Measurements from ENCODE around the gene ATRNL1.
"Not testable (repeated sequence)": the region's sequence is repeated elsewhere in the genome, so short reads cannot be mapped to it uniquely, and the experiment has no call there.

The ATRNL1 gene

DNA sequence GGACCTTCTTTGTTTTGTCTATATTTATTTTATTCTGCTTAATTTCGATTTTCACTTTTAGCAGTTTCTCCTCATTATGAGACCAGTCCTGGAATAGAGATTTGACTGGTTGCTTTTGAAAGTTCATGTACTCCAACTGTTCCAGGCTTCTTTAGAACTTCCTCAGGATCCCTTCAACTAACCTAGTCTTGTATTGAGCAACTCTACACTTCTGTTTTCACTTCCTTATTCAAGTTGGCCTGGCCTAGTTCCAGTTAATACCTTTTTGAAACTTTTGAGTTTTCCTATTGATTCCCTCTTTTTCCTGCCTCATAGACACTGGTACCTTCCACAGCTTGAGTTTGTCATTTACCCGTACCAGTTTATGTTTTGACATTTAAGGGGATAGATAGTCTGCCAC lies 421.7 kb downstream of the ATRNL1 start:
- peaks cover 15% of the 10 kb centered on the region for H3K9me3 Mint-ChIP-seq
- H3K27me3 Mint-ChIP-seq = no peaks in the 10 kb centered on the region
- peaks cover 2% of the 10 kb centered on the region for H3K36me3 Mint-ChIP-seq (ENCODE audit: insufficient read depth)
- no peak overlapping the region for H3K4me3 Mint-ChIP-seq
- no peak overlapping the region for H3K27ac Mint-ChIP-seq (ENCODE audit: low read depth)
- ATAC-seq (replicated peaks; ENCODE audit: extremely low read depth, poor library complexity, severe bottlenecking) (no peak), DNase-seq (ENCODE audit: low spot score in 2 of 2) (no peak)
- no peaks in the 10 kb centered on the region for H3K4me1 Mint-ChIP-seq

DNA sequence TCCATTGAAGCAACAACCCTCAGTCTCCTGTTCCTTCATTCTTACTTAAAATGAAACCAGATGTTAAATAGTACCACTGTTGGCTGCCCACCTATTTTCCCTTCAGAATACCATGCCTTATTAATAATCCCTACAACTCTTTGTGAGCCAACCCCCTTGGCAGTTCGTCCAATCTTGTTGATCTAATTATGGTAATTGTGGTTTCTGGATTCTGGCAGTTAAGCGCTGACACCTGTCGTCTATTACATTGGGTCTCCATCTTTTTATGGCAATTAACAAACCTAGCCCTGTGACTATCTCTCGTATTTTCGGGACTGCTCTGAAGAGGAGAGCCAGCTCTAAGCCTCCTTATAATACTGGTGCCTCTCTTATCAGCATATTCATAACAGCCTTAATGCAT lies 432.0 kb downstream of the ATRNL1 start:
- Mint-ChIP-seq H3K27me3 (no peaks in the 10 kb centered on the region), H3K36me3 (ENCODE audit: insufficient read depth) (no peaks in the 10 kb centered on the region), H3K4me3 (no peak overlapping the region), H3K27ac (ENCODE audit: low read depth) (no peak overlapping the region), H3K9me3 (peaks cover 36% of the 10 kb centered on the region), H3K4me1 (no peaks in the 10 kb centered on the region)
- DNase-seq (ENCODE audit: low spot score in 2 of 2) (no peak), ATAC-seq (replicated peaks; ENCODE audit: extremely low read depth, poor library complexity, severe bottlenecking) (no peak)

DNA sequence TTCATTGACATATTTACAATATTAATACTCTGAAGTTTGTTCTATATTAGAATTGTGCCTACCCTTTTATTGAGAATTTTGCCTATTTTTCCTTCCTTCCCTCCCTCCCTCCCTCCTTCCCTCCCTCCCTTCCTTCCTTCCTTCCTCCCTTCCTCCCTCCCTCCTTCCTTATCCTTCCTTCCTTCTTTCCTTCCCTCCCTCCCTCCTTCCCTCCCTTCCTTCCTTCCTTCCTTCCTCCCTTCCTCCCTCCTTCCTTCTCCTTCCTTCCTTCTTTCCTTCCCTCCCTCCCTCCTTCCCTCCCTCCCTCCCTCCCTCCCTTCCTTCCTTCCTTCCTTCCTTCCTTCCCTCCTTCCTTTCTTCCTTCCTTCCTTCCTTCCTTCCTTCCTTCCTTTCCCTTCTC lies 434.5 kb downstream of the ATRNL1 start:
- H3K4me1 Mint-ChIP-seq; ATAC-seq (replicated peaks; ENCODE audit: extremely low read depth, poor library complexity, severe bottlenecking); H3K27me3 Mint-ChIP-seq; H3K36me3 Mint-ChIP-seq (ENCODE audit: insufficient read depth); DNase-seq (ENCODE audit: low spot score in 2 of 2); H3K27ac Mint-ChIP-seq (ENCODE audit: low read depth); H3K4me3 Mint-ChIP-seq: not testable (repeated sequence)
- peaks cover 36% of the 10 kb centered on the region for H3K9me3 Mint-ChIP-seq

DNA sequence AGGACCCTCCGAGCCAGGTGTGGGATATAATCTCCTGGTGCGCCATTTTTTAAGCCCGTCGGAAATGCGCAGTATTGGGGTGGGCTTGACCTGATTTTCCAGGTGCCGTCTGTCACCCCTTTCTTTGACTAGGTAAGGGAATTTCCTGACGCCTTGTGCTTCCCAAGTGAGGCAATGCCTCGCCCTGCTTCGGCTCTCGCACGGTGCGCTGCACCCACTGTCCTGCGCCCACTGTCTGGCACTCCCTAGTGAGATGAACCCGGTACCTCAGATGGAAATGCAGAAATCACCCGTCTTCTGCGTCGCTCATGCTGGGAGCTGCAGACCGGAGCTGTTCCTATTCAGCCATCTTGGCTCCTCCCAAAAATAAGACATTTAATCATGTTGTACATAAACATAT lies 443.2 kb downstream of the ATRNL1 start:
- peaks cover 10% of the 10 kb centered on the region for H3K9me3 Mint-ChIP-seq
- not testable (repeated sequence) for H3K4me3 Mint-ChIP-seq; ATAC-seq (replicated peaks; ENCODE audit: extremely low read depth, poor library complexity, severe bottlenecking); H3K4me1 Mint-ChIP-seq; H3K36me3 Mint-ChIP-seq (ENCODE audit: insufficient read depth); DNase-seq (ENCODE audit: low spot score in 2 of 2); H3K27me3 Mint-ChIP-seq; H3K27ac Mint-ChIP-seq (ENCODE audit: low read depth)

DNA sequence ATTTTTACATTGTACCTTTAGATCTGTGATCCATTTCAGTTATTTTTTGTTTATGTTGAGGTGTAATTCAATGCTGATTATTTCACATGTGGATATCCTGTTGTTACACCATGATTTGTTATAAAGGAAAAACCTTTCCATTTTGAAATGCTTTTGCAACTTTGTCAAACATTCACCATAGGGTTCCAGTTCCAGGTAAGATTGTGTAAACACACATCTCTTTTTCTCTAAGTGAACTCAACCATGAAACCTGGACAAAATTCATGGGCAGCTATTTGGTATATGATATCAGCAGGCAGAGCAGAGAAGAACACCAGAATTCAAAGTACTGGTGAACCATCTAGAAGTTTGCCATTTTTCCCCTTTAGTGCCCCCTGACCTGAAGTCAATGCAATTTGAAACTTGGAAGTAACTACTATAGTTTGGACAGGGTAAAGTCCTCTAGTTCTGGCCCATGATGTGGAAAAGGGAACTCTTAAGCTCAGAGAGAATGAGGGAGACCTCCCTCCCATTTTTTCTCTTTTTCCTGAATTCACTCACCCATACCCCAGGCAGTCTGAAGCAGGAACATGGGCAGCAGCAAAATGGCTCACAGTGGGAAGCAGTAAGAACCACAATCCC lies 446.1 kb downstream of the ATRNL1 start:
- Mint-ChIP-seq H3K27me3 (no peaks in the 10 kb centered on the region), H3K4me1 (no peaks in the 10 kb centered on the region), H3K4me3 (no peak overlapping the region), H3K9me3 (peaks cover 12% of the 10 kb centered on the region), H3K27ac (ENCODE audit: low read depth) (no peak overlapping the region), H3K36me3 (ENCODE audit: insufficient read depth) (no peaks in the 10 kb centered on the region)
- ATAC-seq (replicated peaks; ENCODE audit: extremely low read depth, poor library complexity, severe bottlenecking) (no peak), DNase-seq (ENCODE audit: low spot score in 2 of 2) (no peak)

DNA sequence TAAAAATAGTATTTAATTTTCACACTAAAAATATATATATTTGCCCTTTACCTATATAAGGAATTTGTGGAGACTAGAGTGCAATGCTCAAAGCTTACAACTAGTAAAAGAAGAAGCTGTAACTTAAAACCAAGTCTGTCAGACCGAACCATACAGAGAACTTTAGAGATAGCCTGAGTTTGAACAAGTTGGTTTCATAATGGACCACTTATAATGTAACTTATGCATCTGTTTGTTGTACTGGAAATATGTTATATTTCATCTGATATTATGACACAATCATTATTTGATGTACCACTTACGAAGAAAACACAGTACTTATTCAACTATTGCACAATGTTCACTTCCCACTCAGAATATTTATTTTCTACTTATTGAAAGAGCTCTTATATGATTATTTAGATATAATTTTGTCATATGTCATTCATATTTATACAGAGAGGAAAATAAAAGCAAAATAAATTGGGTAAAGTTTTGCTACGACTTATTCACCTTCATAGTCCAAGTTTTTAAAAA lies 462.8 kb downstream of the ATRNL1 start:
- H3K27me3 Mint-ChIP-seq = no peaks in the 10 kb centered on the region
- ATAC-seq (replicated peaks; ENCODE audit: extremely low read depth, poor library complexity, severe bottlenecking) = no peak

DNA sequence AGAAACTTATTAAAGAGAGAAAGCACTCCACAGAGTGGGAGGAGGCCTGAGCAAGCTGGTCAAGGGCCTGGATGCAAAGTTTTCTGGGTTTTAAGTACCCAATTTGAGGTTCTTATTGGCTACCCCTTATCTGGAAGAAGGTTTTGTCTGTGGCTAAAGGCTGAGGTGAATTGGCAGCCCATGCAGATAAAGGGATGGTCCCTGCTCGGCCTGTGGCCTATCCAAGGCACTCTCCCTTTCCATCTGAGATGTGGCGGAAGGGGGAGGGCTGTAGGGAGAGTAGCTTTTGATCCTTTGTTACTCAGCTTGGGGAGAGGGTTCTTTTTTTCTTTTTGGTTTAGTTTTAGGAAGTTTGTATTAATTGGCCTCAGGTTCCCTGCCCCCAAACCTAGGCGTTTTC lies 465.1 kb downstream of the ATRNL1 start:
- no peak for DNase-seq (ENCODE audit: low spot score in 2 of 2)
- H3K4me3 Mint-ChIP-seq = no peak overlapping the region
- no peaks in the 10 kb centered on the region for H3K9me3 Mint-ChIP-seq

More for the DNA sequence above, 462.8 kb downstream of the ATRNL1 start:
- no peak for DNase-seq (ENCODE audit: low spot score in 2 of 2)
- Mint-ChIP-seq H3K4me1 (no peaks in the 10 kb centered on the region), H3K9me3 (no peaks in the 10 kb centered on the region), H3K36me3 (ENCODE audit: insufficient read depth) (no peaks in the 10 kb centered on the region), H3K4me3 (no peak overlapping the region), H3K27ac (ENCODE audit: low read depth) (no peak overlapping the region)

DNA sequence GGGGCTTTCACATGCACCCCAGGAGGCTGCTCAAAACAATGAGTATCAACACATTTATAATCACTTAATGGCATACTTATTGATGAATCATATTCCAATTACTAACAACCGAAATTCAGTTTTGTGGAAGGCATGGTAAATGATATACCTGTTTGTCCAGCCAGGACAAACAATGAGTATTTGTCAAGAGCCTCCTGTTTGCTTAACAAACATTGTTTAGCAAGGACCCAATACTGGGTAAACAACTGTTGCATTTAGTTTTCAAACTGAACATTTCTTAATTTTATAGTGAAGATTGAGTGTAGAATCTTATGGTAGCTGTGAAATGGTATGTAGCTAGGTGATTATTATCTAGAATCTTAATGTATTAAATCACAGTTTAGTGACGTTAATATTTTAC lies 473.7 kb downstream of the ATRNL1 start:
- H3K27ac Mint-ChIP-seq (ENCODE audit: low read depth) = no peak overlapping the region
- no peaks in the 10 kb centered on the region for H3K27me3 Mint-ChIP-seq
- H3K9me3 Mint-ChIP-seq = peaks cover 7% of the 10 kb centered on the region
- ATAC-seq (replicated peaks; ENCODE audit: extremely low read depth, poor library complexity, severe bottlenecking) (no peak), DNase-seq (ENCODE audit: low spot score in 2 of 2) (no peak)
- H3K4me3 Mint-ChIP-seq = no peak overlapping the region
- H3K36me3 Mint-ChIP-seq (ENCODE audit: insufficient read depth) = no peaks in the 10 kb centered on the region
- no peaks in the 10 kb centered on the region for H3K4me1 Mint-ChIP-seq

More for the DNA sequence above, 465.1 kb downstream of the ATRNL1 start:
- no peaks in the 10 kb centered on the region for H3K4me1 Mint-ChIP-seq
- no peak overlapping the region for H3K27ac Mint-ChIP-seq (ENCODE audit: low read depth)
- H3K27me3 Mint-ChIP-seq = no peaks in the 10 kb centered on the region
- ATAC-seq (replicated peaks; ENCODE audit: extremely low read depth, poor library complexity, severe bottlenecking) = no peak
- H3K36me3 Mint-ChIP-seq (ENCODE audit: insufficient read depth) = no peaks in the 10 kb centered on the region

DNA sequence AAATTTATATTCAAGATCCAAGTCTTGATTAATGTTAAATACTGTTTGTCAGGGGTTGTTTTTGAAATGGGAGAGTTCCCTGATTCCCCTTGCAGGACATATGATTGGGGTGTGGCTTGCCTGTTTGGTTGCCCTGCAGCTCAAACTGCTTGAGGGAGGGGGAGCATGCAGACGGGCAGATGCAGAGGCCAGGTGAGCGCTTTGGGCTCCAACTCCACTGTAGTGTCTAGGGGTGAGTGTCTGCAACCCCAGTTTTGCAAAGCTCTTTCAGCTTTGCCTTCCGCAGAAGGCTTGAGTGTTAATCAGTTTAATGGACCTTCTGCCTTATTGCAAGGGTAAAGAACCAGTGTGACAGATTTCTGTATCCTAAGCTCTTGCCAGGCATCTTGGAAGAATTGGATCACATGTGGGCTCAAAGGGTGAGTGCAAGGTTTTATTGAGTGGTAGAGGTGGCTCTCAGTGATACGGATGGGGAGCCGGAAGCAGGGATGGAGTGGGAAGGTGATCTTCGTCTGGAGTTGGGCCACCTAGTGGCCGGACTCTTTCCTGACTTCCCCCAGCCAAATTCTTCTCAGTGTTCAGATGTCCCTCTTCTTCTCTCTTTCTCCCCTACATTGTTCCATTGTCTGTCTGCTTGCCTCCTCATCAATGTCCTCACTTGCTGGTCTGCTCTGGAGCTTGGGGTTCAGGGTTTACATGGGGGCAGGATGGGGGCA lies 479.7 kb downstream of the ATRNL1 start:
- H3K36me3 Mint-ChIP-seq (ENCODE audit: insufficient read depth) = no peaks in the 10 kb centered on the region
- DNase-seq (ENCODE audit: low spot score in 2 of 2) = no peak
- no peak overlapping the region for H3K4me3 Mint-ChIP-seq
- no peak for ATAC-seq (replicated peaks; ENCODE audit: extremely low read depth, poor library complexity, severe bottlenecking)
- H3K9me3 Mint-ChIP-seq = peaks cover 19% of the 10 kb centered on the region
- no peak overlapping the region for H3K27ac Mint-ChIP-seq (ENCODE audit: low read depth)
- H3K27me3 Mint-ChIP-seq = no peaks in the 10 kb centered on the region
- no peaks in the 10 kb centered on the region for H3K4me1 Mint-ChIP-seq

DNA sequence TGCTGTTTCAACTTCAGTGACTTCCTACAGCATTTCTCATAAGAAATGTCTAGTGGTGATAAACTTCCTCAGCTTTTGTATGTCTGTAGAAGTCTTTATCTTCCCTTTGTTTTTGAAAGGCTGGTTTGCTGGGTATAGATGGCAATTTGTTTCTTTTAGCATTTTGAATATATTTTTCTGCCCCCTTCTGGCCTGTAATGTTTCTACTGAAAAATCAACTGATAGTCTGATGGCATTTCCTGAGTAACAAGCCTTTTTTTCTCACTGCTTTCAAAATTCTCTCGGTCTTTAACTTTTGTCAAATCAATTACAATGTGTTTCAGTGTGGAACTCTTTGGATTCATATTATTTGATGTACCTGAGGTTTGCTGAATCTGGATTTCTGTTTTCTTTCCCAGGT lies 487.1 kb downstream of the ATRNL1 start:
- ATAC-seq (replicated peaks; ENCODE audit: extremely low read depth, poor library complexity, severe bottlenecking) (no peak), DNase-seq (ENCODE audit: low spot score in 2 of 2) (no peak)
- peaks cover 20% of the 10 kb centered on the region for H3K9me3 Mint-ChIP-seq
- no peaks in the 10 kb centered on the region for H3K27me3 Mint-ChIP-seq
- H3K4me1 Mint-ChIP-seq = no peaks in the 10 kb centered on the region
- no peak overlapping the region for H3K27ac Mint-ChIP-seq (ENCODE audit: low read depth)
- H3K4me3 Mint-ChIP-seq = no peak overlapping the region
- H3K36me3 Mint-ChIP-seq (ENCODE audit: insufficient read depth) = no peaks in the 10 kb centered on the region

DNA sequence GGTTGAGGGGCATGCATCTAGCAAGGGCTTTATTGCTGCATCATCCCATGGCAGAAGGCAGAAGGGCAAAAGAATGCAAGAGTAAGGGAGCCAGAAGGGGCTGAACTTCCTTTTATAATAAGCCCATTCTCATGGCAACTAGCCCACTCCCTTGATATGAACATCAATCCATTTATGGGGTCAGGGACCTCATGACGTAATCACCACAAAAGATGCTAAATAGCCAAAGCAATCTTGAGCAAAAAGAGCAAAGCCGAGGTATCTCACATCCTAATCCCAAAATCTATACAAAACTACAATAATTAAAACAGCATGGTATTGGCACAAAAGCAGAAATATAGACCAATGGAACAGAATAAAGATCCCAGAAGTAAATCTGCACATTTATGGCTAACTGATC lies 499.9 kb downstream of the ATRNL1 start:
- H3K4me3 Mint-ChIP-seq = no peak overlapping the region
- H3K36me3 Mint-ChIP-seq (ENCODE audit: insufficient read depth) = no peaks in the 10 kb centered on the region
- H3K27ac Mint-ChIP-seq (ENCODE audit: low read depth) = no peak overlapping the region
- no peak for ATAC-seq (replicated peaks; ENCODE audit: extremely low read depth, poor library complexity, severe bottlenecking)
- DNase-seq (ENCODE audit: low spot score in 2 of 2) = no peak
- no peaks in the 10 kb centered on the region for H3K27me3 Mint-ChIP-seq
- H3K9me3 Mint-ChIP-seq = peaks cover 11% of the 10 kb centered on the region
- no peaks in the 10 kb centered on the region for H3K4me1 Mint-ChIP-seq

DNA sequence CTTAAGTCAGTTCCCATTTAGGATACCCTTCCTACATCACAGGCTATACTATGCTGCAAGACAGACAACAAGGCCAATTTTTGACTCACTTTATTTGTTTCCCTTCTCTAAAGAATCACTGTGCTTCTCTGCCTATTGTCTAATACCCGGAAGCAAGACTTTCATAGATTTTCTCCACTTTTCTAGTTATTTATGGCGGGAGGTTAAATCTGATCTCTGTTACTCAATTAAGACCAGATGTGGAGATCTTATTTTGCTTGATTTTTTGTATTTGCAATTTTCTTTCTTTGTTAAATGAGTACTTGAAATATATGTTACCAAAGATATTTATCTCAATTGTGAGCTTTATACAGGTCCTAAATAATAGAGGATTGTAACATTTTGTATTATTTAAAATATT lies 511.5 kb downstream of the ATRNL1 start:
- Mint-ChIP-seq H3K4me3 (no peak overlapping the region), H3K36me3 (ENCODE audit: insufficient read depth) (no peaks in the 10 kb centered on the region), H3K9me3 (peaks cover 6% of the 10 kb centered on the region), H3K27me3 (no peaks in the 10 kb centered on the region), H3K4me1 (no peaks in the 10 kb centered on the region), H3K27ac (ENCODE audit: low read depth) (no peak overlapping the region)
- ATAC-seq (replicated peaks; ENCODE audit: extremely low read depth, poor library complexity, severe bottlenecking) (no peak), DNase-seq (ENCODE audit: low spot score in 2 of 2) (no peak)

DNA sequence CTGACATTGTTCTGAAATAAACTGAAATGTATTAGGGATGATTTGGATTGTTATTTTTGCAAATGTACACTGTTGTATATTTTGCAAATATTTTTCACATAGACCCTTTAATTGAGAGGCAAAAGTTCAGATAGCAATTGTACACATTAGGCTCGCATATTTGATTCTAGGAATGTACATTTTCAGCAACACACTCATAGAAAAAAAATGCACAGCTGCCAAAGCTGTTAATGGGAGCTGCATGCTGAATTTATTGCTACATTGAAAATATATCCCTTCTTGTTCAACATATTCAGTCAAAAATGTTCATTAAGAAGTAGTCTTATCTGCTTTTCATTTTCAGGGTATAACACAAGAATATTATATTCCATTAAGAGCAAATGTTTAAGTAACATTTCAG lies 512.9 kb downstream of the ATRNL1 start:
- no peaks in the 10 kb centered on the region for H3K27me3 Mint-ChIP-seq
- H3K4me1 Mint-ChIP-seq = no peaks in the 10 kb centered on the region
- no peak for DNase-seq (ENCODE audit: low spot score in 2 of 2)

More for the DNA sequence above, 512.9 kb downstream of the ATRNL1 start:
- Mint-ChIP-seq H3K36me3 (ENCODE audit: insufficient read depth) (no peaks in the 10 kb centered on the region), H3K27ac (ENCODE audit: low read depth) (no peak overlapping the region), H3K9me3 (no peaks in the 10 kb centered on the region), H3K4me3 (no peak overlapping the region)
- no peak for ATAC-seq (replicated peaks; ENCODE audit: extremely low read depth, poor library complexity, severe bottlenecking)

Measured in central memory CD8-positive, alpha-beta T cell (primary cell).